Activated CD8-positive, alpha-beta memory T cell treated with anti-CD3 and anti-CD28 coated beads, Interleukin-2, amount 50 U/mL, for 4 hours (primary cell): ENCODE measurements around the gene VAMP1.
"Not testable (repeated sequence)": the region's sequence is repeated elsewhere in the genome, so short reads cannot be mapped to it uniquely, and the experiment has no call there.

Experiments
- DNase-seq: peaks from one replicate; pipeline ENCODE4 v3.0.0-alpha.2; 2020

VAMP1 gene

GRCh38 chr12:6450091-6450868, 20.2 kb downstream of the VAMP1 start:
- DNase-seq: no peak

- DNase-seq: no peak
Measured at GRCh38 chr12:6444704-6445688, 25.5 kb downstream of the VAMP1 start, which contains the start of gene CD27. Gene CD27, plus strand, starts transcription at chr12:6444955. Its CDS starts 141 bp downstream, at chr12:6445096.

- no peak for DNase-seq
Measured at GRCh38 chr12:6444031-6444430, 26.4 kb downstream of the VAMP1 start.

GRCh38 chr12:6443361-6443983, 27.0 kb downstream of the VAMP1 start:
- peak; percentile 48 for DNase-seq

GRCh38 chr12:6442836-6443235, 27.6 kb downstream of the VAMP1 start:
- DNase-seq: no peak

GRCh38 chr12:6440391-6440790, 30.1 kb downstream of the VAMP1 start:
- no peak for DNase-seq

GRCh38 chr12:6438345-6438744, 32.1 kb downstream of the VAMP1 start:
- DNase-seq: no peak

- DNase-seq: no peak
Measured at GRCh38 chr12:6437586-6437985, 32.9 kb downstream of the VAMP1 start.

GRCh38 chr12:6435961-6436715, 34.3 kb downstream of the VAMP1 start:
- no peak for DNase-seq

GRCh38 chr12:6434205-6435140, 36.0 kb downstream of the VAMP1 start:
- no peak for DNase-seq

GRCh38 chr12:6432991-6433390, 37.5 kb downstream of the VAMP1 start:
- DNase-seq: no peak

- DNase-seq: peak; percentile 69
Measured at GRCh38 chr12:6430124-6430989, 40.1 kb downstream of the VAMP1 start.

GRCh38 chr12:6428326-6428725, 42.2 kb downstream of the VAMP1 start:
- DNase-seq: no peak

GRCh38 chr12:6427796-6428195, 42.7 kb downstream of the VAMP1 start:
- DNase-seq: not testable (repeated sequence)

GRCh38 chr12:6426882-6427671, 43.4 kb downstream of the VAMP1 start:
- DNase-seq: peak; percentile 91

GRCh38 chr12:6425590-6426531, 44.6 kb downstream of the VAMP1 start:
- DNase-seq: no peak

GRCh38 chr12:6424866-6425265, 45.6 kb downstream of the VAMP1 start:
- DNase-seq: no peak

GRCh38 chr12:6424008-6424347, 46.5 kb downstream of the VAMP1 start:
- DNase-seq: no peak
